NCI-H345 treated with DMSO at 0.1 percent for 48 hours (cell line): ENCODE results near the gene JPH2.

Experiments used
- DNase-seq: peaks from one replicate; lab custom pipeline; 2025; ENCODE audit not compliant: unreplicated experiment; lab: John Stamatoyannopoulos, UW

Gene JPH2

GRCh38 chr20:44080646-44081267 lies 106.2 kb downstream of the JPH2 start:
- DNase-seq, result peak; percentile 82

GRCh38 chr20:44080064-44080463 lies 106.9 kb downstream of the JPH2 start:
- no peak for DNase-seq

GRCh38 chr20:44079291-44079690 lies 107.7 kb downstream of the JPH2 start:
- no peak for DNase-seq

- DNase-seq, result no peak
Measured at GRCh38 chr20:44075950-44076232, 111.1 kb downstream of the JPH2 start.

GRCh38 chr20:44075191-44075949 lies 111.6 kb downstream of the JPH2 start:
- DNase-seq, result no peak

GRCh38 chr20:44074252-44075151 lies 112.5 kb downstream of the JPH2 start:
- no peak for DNase-seq

GRCh38 chr20:44073675-44074071 lies 113.3 kb downstream of the JPH2 start:
- no peak for DNase-seq

- no peak for DNase-seq
Measured at GRCh38 chr20:44073011-44073674, 113.8 kb downstream of the JPH2 start.

GRCh38 chr20:44072384-44072783 lies 114.6 kb downstream of the JPH2 start:
- no peak for DNase-seq

GRCh38 chr20:44071526-44072111 lies 115.4 kb downstream of the JPH2 start:
- no peak for DNase-seq

- no peak for DNase-seq
Measured at GRCh38 chr20:44071057-44071456, 115.9 kb downstream of the JPH2 start.

- no peak for DNase-seq
Measured at GRCh38 chr20:44070139-44070900, 116.7 kb downstream of the JPH2 start.

- no peak for DNase-seq
Measured at GRCh38 chr20:44069203-44070011, 117.6 kb downstream of the JPH2 start.

- no peak for DNase-seq
Measured at GRCh38 chr20:44068316-44069201, 118.4 kb downstream of the JPH2 start.

- DNase-seq, result no peak
Measured at GRCh38 chr20:44067650-44068081, 119.3 kb downstream of the JPH2 start.

GRCh38 chr20:44066645-44067606 lies 120.1 kb downstream of the JPH2 start:
- no peak for DNase-seq
